IMR-90 (cell line): ENCODE data around the gene DCTN2.
"Not testable (repeated sequence)": the region's sequence is repeated elsewhere in the genome, so short reads cannot be mapped to it uniquely, and the experiment has no call there.

Experiments used
- CHD1 ChIP-seq: IDR thresholded peaks from 2 replicates; pipeline ENCODE4 v1.6.1; 2012; ENCODE audit warnings: low read depth, low read length, improper control_type of control experiment
- CTCF ChIP-seq: conservative IDR thresholded peaks from 2 replicates; pipeline ENCODE4 v1.5.1; 2012; ENCODE audit warnings: mild to moderate bottlenecking, low read depth, low read length, improper control_type of control experiment
- POLR2A ChIP-seq: IDR thresholded peaks from 2 replicates; pipeline ENCODE4 v1.6.1; 2012; ENCODE audit warnings: mild to moderate bottlenecking, low read depth, low read length
- RAD21 ChIP-seq: IDR thresholded peaks from 2 replicates; pipeline ENCODE4 v1.6.1; 2012; ENCODE audit warnings: low read length, improper control_type of control experiment
- RCOR1 ChIP-seq: IDR thresholded peaks from 2 replicates; pipeline ENCODE4 v1.6.1; 2012; ENCODE audit warnings: mild to moderate bottlenecking, low read length, improper control_type of control experiment; ENCODE audit not compliant: insufficient replicate concordance
- RFX5 ChIP-seq: IDR thresholded peaks from 2 replicates; pipeline ENCODE4 v1.8.0; 2012; ENCODE audit warnings: low read depth, mild to moderate bottlenecking, low read length, moderate library complexity
- SMC3 ChIP-seq: fragments of 150-350 bp; IDR thresholded peaks from 2 replicates; pipeline ENCODE4 v1.6.1; 2016; ENCODE audit warnings: low read depth, mild to moderate bottlenecking, antibody characterized with exemption, low read length, moderate library complexity

GRCh38 chr12:57513677-57514076, 33.3 kb downstream of the DCTN2 start:
- TF ChIP-seq CTCF, POLR2A, RAD21, RFX5, CHD1, SMC3, RCOR1: not testable (repeated sequence)
